Right lobe of liver (tissue), 4 donors: ENCODE results near the gene ROR2.

ENCODE experiments used
- CTCF ChIP-seq, 4 donors: fragments of 200-600 bp in 3 of 4; fragments of 450-650 bp in 1 of 4; IDR thresholded peaks; one replicate each; pipeline versions ENCODE4 v1.5.1 to v1.8.0; 2016 to 2022; ENCODE audit warnings: antibody characterized with exemption in 4 of 4, mild to moderate bottlenecking in 2 of 4
- POLR2A ChIP-seq: fragments of 450-650 bp; IDR thresholded peaks from one replicate; pipeline ENCODE4 v1.6.1; 2017; ENCODE audit warnings: antibody characterized with exemption, mild to moderate bottlenecking
- donor health status: DM: no; HTN: no; CAD: no.
- donor health status: DM: no; HTN: no; CAD: no.
- donor health status: DM: no; HTN: yes; CAD: no.

- TF ChIP-seq CTCF (IDR thresholded peaks at IDR 0.05) (no peak), POLR2A (no peak)
Measured at GRCh38 chr9:91729558-91729842, 220.5 kb downstream of the ROR2 start.
